ENCODE data around the gene BABAM2.

DNA sequence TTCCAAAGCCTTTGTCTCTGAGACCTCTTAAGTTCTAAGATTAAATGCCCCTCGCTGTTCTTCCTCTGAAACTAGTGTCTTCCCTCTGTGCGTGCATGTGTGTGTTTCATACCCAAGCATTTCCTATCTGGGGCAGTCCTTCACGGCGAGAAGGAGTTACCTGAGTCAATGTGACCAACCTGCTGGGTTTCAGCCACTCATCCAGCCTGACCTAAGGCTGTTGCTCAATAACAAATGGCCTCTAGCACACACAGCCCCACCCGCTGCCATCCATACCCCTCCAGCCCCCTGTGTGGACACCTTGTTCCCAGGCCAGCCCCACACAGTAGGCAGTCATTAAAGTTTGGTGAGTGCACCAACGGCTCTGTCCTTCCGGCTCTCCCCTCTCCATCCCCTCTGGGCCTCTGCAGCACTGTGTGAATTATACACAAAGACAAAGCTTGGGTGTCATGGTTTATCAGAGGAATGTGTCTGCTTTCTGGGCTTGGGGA, 448.3 kb downstream of the BABAM2 start:
- TF ChIP-seq CTCF (IDR thresholded peaks at IDR 0.05; ENCODE audit: insufficient read depth, low read depth, low read length) (no peak), EZH2 (IDR thresholded peaks at IDR 0.05; ENCODE audit: insufficient read depth, low read length) (no peak)
